ENCODE data around the gene FAM110C. TPM values are rescaled to one million over a fixed set of nuclear protein-coding genes. Genes with fewer than 3 reads are reported as not detected.

Gene FAM110C
- total RNA-seq, 1 donor from 2014 or later, result 13.5 TPM

GRCh38 chr2:44748-45341 is 1.5 kb downstream of the FAM110C start:
- peak overlapping the region; percentile 86 for H3K4me3 ChIP-seq (ENCODE audit: low read depth, low read length)
- DNase-seq (ENCODE audit: low read depth), result no peak
- peak; percentile 9 for TF ChIP-seq CTCF (conservative IDR thresholded peaks at IDR 0.05; ENCODE audit: low read depth, low read length)

- peak overlapping the region; percentile 86 for H3K4me3 ChIP-seq (ENCODE audit: low read depth, low read length)
These were observed 3.5 kb downstream of the FAM110C start for GRCh38 chr2:42788-43187.

DNA sequence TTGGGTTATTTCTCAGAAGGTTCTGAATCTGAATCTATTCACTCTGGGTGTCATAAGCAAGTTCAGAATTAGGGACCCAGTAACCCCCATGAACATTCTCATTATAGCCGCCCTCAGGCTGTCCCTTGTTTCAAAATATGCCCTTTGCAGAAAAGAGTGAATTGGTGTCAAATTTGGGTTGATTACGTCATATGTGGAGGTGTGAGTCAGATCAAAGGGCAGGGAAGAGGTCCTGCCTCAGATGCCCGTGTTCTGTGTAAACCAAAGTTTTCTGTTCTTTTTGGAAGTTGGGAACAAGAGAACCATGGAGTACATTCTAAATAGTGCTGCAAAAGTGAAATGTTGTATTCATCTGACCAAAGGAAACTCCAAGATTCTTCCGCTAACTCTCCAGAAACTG is 5.8 kb downstream of the FAM110C start:
- no peak for TF ChIP-seq CTCF (conservative IDR thresholded peaks at IDR 0.05; ENCODE audit: low read depth, low read length)
- no peak overlapping the region for H3K4me3 ChIP-seq (ENCODE audit: low read depth, low read length)
- DNase-seq (ENCODE audit: low read depth), result no peak

More at GRCh38 chr2:42788-43187, 3.5 kb downstream of the FAM110C start:
- no peak for DNase-seq (ENCODE audit: low read depth)
- no peak for TF ChIP-seq CTCF (conservative IDR thresholded peaks at IDR 0.05; ENCODE audit: low read depth, low read length)

GRCh38 chr2:38155-38554 is 8.2 kb downstream of the FAM110C start:
- DNase-seq (ENCODE audit: low read depth), result no peak
- no peak overlapping the region for H3K4me3 ChIP-seq (ENCODE audit: low read depth, low read length)
- TF ChIP-seq CTCF (conservative IDR thresholded peaks at IDR 0.05; ENCODE audit: low read depth, low read length), result no peak

DNA sequence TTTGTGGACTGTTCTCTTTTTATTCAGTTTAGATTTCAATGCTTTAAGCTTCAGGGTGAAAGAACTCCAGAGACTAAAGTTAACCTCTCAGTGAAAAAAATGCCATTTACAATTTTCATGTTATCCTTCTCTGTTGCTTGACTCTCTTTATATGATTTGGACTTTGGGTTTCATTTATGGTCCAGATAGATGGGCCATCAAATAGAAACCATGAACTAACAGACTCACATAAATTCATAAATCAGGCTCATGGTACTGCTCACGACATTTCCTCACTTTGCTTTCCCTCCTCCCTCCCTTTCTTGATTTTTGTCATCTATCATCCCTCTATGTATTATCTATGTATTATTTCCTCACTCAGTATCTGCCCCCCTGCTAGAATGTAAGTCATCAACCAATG is 10.0 kb downstream of the FAM110C start:
- DNase-seq (ENCODE audit: low read depth), result no peak
- no peak for TF ChIP-seq CTCF (conservative IDR thresholded peaks at IDR 0.05; ENCODE audit: low read depth, low read length)
- H3K4me3 ChIP-seq (ENCODE audit: low read depth, low read length), result no peak overlapping the region

DNA sequence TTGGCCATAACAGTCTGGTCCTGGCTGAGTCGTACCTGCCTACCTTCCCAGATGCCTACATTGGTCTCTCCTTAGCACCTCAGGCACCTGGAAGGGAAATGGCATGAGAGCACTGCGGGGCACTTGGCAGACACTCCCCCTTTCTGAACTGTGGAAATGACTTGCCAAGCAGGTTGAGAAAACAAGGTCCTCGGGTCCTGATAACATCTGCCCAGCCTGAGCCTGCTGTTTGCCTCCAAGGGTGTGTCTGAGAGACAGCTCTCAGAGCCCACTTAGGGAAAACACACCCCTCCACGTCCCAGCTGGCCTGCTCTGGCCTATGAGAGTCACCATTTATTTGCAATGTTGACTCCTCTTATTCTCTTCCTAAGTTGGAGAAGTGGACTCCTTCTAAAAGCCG is 10.5 kb downstream of the FAM110C start:
- no peak for TF ChIP-seq CTCF (conservative IDR thresholded peaks at IDR 0.05; ENCODE audit: low read depth, low read length)
- no peak for DNase-seq (ENCODE audit: low read depth)
- no peak overlapping the region for H3K4me3 ChIP-seq (ENCODE audit: low read depth, low read length)

DNA sequence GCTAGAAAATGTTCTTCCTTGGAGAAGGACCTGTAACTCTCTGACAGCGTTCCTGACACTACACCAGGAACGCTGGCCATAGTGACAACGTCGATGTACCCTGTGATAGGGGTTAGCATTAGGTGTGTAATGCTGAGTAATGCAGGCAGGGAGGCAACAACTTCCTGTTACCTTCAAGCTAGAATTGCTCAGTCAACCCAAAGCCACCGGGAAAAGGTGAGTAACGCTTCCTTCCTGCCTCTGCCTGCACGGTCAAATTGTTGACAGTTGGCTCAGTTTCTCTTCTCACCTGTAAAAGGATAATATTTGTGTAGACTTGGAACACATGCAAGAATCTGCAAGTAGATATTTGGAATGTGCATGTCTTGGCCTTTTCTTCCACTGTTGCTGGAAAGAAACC is 12.7 kb downstream of the FAM110C start:
- no peak for DNase-seq (ENCODE audit: low read depth)
- H3K4me3 ChIP-seq (ENCODE audit: low read depth, low read length), result no peak overlapping the region
- TF ChIP-seq CTCF (conservative IDR thresholded peaks at IDR 0.05; ENCODE audit: low read depth, low read length), result no peak

All from epithelial cell of proximal tubule (primary cell).